Mesendoderm (in vitro differentiated cells): ENCODE measurements around the gene RRP15.
"Not testable (repeated sequence)": the region's sequence is repeated elsewhere in the genome, so short reads cannot be mapped to it uniquely, and the experiment has no call there.

Experiments used
- DNase-seq: peaks from one replicate; pipeline ENCODE4 v3.0.0; 2013
- H2AK5ac ChIP-seq: 2 replicates; pipeline ENCODE4 v1.6.1; 2013; ENCODE audit warnings: low read length, inconsistent platforms
- H2BK120ac ChIP-seq: 2 replicates; pipeline ENCODE4 v1.6.1; 2013; ENCODE audit warnings: low read depth, mild to moderate bottlenecking, low read length, moderate library complexity, mixed read lengths
- H2BK15ac ChIP-seq: replicated peaks from 2 replicates; pipeline ENCODE4 v1.6.1; 2013; ENCODE audit warnings: low read depth, mild to moderate bottlenecking, moderate library complexity
- H2BK5ac ChIP-seq: 2 replicates; pipeline ENCODE4 v1.6.1; 2013; ENCODE audit warnings: low read length, inconsistent platforms
- H3K18ac ChIP-seq: 2 replicates; pipeline ENCODE4 v1.6.1; 2013; ENCODE audit warnings: mild to moderate bottlenecking, low read length, mixed read lengths
- H3K23ac ChIP-seq: one replicate; pipeline ENCODE4 v1.6.1; 2013; ENCODE audit warnings: low read length
- H3K27ac ChIP-seq: 2 replicates; pipeline ENCODE4 v1.5.1; 2013; ENCODE audit warnings: low read depth, mild to moderate bottlenecking, inconsistent platforms, low read length, moderate library complexity
- H3K27me3 ChIP-seq: 2 replicates; pipeline ENCODE4 v1.6.1; 2013; ENCODE audit warnings: low read length, control low read depth, mild to moderate bottlenecking, inconsistent platforms; ENCODE audit not compliant: insufficient read depth, poor library complexity
- H3K36me3 ChIP-seq: 2 replicates; pipeline ENCODE4 v1.6.1; 2013; ENCODE audit warnings: low read length, inconsistent platforms; ENCODE audit not compliant: control insufficient read depth, insufficient read depth
- H3K4ac ChIP-seq: one replicate; pipeline ENCODE4 v1.6.1; 2013; ENCODE audit warnings: low read depth, mild to moderate bottlenecking, low read length, moderate library complexity
- H3K4me1 ChIP-seq: 2 replicates; pipeline ENCODE4 v1.6.1; 2013; ENCODE audit warnings: low read depth, low read length, inconsistent platforms; ENCODE audit not compliant: control insufficient read depth
- H3K4me2 ChIP-seq: 2 replicates; pipeline ENCODE4 v1.6.1; 2013; ENCODE audit warnings: low read length
- H3K4me3 ChIP-seq: 2 replicates; pipeline ENCODE4 v1.5.1; 2013; ENCODE audit warnings: mild to moderate bottlenecking, low read length
- H3K56ac ChIP-seq: one replicate; pipeline ENCODE4 v1.6.1; 2013; ENCODE audit warnings: low read length
- H3K79me1 ChIP-seq: 2 replicates; pipeline ENCODE4 v1.6.1; 2013; ENCODE audit warnings: low read length, inconsistent platforms
- H3K79me2 ChIP-seq: 2 replicates; pipeline ENCODE4 v1.6.1; 2013; ENCODE audit warnings: mild to moderate bottlenecking, low read length; ENCODE audit not compliant: control insufficient read depth, insufficient read depth
- H3K9ac ChIP-seq: 2 replicates; pipeline ENCODE4 v1.6.1; 2013; ENCODE audit warnings: low read length, inconsistent platforms
- H4K5ac ChIP-seq: one replicate; pipeline ENCODE4 v1.6.1; 2013; ENCODE audit warnings: low read length
- H4K8ac ChIP-seq: one replicate; pipeline ENCODE4 v1.6.1; 2013; ENCODE audit warnings: low read depth, mild to moderate bottlenecking, control low read depth, low read length, moderate library complexity
- WGBS: extraction: QIAGEN DNeasy Blood & Tissue Kit; methylation state at CpG from one replicate; pipeline ENCODE4 v1.1.7; 2013; ENCODE audit warnings: low lambda C conversion rate, missing lambda C conversion rate; ENCODE audit not compliant: insufficient coverage; ENCODE audit errors: extremely low coverage; 5-methylcytosine and 5-hydroxymethylcytosine counted together

The RRP15 gene

DNA sequence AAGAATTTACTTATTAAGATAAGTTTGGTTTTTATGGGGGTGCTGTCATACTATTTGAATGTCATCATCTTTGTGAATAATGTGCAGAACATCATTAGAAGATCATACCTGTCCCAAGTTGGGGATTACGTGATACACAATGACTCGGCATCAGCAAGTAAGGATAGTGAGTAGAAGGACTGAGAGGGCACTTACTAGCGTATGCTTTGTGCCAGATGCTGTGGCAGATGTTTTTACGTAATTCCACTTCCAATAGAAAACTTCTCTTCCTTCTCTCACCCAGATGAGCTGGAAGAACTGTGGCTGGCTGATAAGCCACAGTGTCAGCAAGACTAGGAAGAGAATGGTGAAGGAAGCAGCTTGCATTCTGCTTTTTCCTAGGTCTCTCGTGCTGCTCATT lies 32.0 kb downstream of the RRP15 start:
- no peak overlapping the region for H3K4me3 ChIP-seq
- H3K18ac ChIP-seq, result no peak overlapping the region
- no peak for DNase-seq
- H4K8ac ChIP-seq, result no peak overlapping the region
- no peak overlapping the region for H3K4me2 ChIP-seq
- H3K9ac ChIP-seq, result no peak overlapping the region
- no peaks in the 10 kb centered on the region for H3K27me3 ChIP-seq
- no peaks in the 10 kb centered on the region for H3K79me1 ChIP-seq
- H3K4me1 ChIP-seq, result no peaks in the 10 kb centered on the region
- H3K36me3 ChIP-seq, result no peaks in the 10 kb centered on the region
- H2BK5ac ChIP-seq, result no peak overlapping the region
- no peaks in the 10 kb centered on the region for H3K79me2 ChIP-seq
- H3K23ac ChIP-seq, result no peak overlapping the region
- no peak overlapping the region for H4K5ac ChIP-seq
- H2AK5ac ChIP-seq, result no peak overlapping the region
- no peak overlapping the region for H2BK120ac ChIP-seq
- WGBS, result no CpG with 5 or more reads among the region's 5 CpGs
- H3K27ac ChIP-seq, result no peak overlapping the region
- H3K4ac ChIP-seq, result no peak overlapping the region
- H2BK15ac ChIP-seq, result no peak overlapping the region
- no peak overlapping the region for H3K56ac ChIP-seq

- H3K79me1 ChIP-seq, H3K56ac ChIP-seq, H4K8ac ChIP-seq, H3K4me2 ChIP-seq, H3K4me3 ChIP-seq, H3K18ac ChIP-seq, H2AK5ac ChIP-seq, H3K36me3 ChIP-seq, H2BK15ac ChIP-seq, H3K4ac ChIP-seq, H3K27ac ChIP-seq, H2BK120ac ChIP-seq, H3K9ac ChIP-seq, H3K79me2 ChIP-seq, H2BK5ac ChIP-seq, H4K5ac ChIP-seq, H3K4me1 ChIP-seq, H3K23ac ChIP-seq, DNase-seq, H3K27me3 ChIP-seq: not testable (repeated sequence)
- WGBS, result no CpG with 5 or more reads among the region's 3 CpGs
Observed at GRCh38 chr1:218320182-218320581, 35.1 kb downstream of the RRP15 start.

DNA sequence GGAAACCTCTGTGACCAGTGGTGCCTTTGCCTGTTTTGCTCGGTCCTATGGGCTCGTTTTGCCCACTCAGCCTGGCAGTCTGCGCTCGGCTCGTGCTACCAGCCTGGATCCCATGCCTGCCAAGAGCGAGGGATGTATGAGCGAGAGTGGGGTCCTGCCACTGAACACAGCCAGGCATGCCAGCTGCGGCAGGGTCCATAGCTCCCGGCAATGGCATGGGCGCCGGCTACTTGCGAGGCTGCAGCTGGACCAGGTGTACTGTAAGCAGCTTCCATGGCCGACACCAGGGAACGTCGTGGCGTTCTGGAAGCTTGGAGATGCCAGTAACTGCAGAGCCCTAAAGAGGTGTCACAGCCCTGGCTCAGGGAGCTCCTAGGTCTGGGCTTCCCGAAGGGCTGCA lies 37.7 kb downstream of the RRP15 start:
- Histone ChIP-seq H2BK120ac (no peak overlapping the region), H2BK15ac (no peak overlapping the region), H4K5ac (no peak overlapping the region), H3K4ac (no peak overlapping the region), H3K36me3 (no peaks in the 10 kb centered on the region), H3K23ac (no peak overlapping the region), H3K4me2 (no peak overlapping the region), H3K27ac (no peak overlapping the region), H4K8ac (no peak overlapping the region), H3K79me1 (no peaks in the 10 kb centered on the region), H3K4me3 (no peak overlapping the region), H3K79me2 (no peaks in the 10 kb centered on the region), H3K56ac (no peak overlapping the region), H3K27me3 (no peaks in the 10 kb centered on the region), H3K4me1 (no peaks in the 10 kb centered on the region), H2BK5ac (no peak overlapping the region), H3K9ac (no peak overlapping the region), H2AK5ac (no peak overlapping the region), H3K18ac (no peak overlapping the region)
- DNase-seq, result no peak
- WGBS, result no CpG with 5 or more reads among the region's 17 CpGs

GRCh38 chr1:218323568-218324225 lies 38.6 kb downstream of the RRP15 start:
- Histone ChIP-seq H3K36me3 (no peaks in the 10 kb centered on the region), H3K4me1 (no peaks in the 10 kb centered on the region), H3K27me3 (no peaks in the 10 kb centered on the region), H2AK5ac (no peak overlapping the region), H3K56ac (no peak overlapping the region), H2BK120ac (no peak overlapping the region), H3K27ac (no peak overlapping the region), H4K5ac (no peak overlapping the region), H3K9ac (no peak overlapping the region), H3K4ac (no peak overlapping the region), H4K8ac (no peak overlapping the region), H3K23ac (no peak overlapping the region), H2BK15ac (no peak overlapping the region), H3K4me3 (no peak overlapping the region), H3K79me1 (no peaks in the 10 kb centered on the region), H3K79me2 (no peaks in the 10 kb centered on the region), H3K18ac (no peak overlapping the region), H3K4me2 (no peak overlapping the region), H2BK5ac (no peak overlapping the region)
- DNase-seq, result no peak
- no CpG with 5 or more reads among the region's 21 CpGs for WGBS

- WGBS, result no CpG with 5 or more reads among the region's 20 CpGs
- no peaks in the 10 kb centered on the region for H3K79me1 ChIP-seq
- no peak overlapping the region for H4K8ac ChIP-seq
- H2BK15ac ChIP-seq, result no peak overlapping the region
- no peak overlapping the region for H3K4me3 ChIP-seq
- H3K79me2 ChIP-seq, result no peaks in the 10 kb centered on the region
- no peaks in the 10 kb centered on the region for H3K4me1 ChIP-seq
- H2BK120ac ChIP-seq, result no peak overlapping the region
- no peak overlapping the region for H3K4ac ChIP-seq
- no peak overlapping the region for H2BK5ac ChIP-seq
- no peaks in the 10 kb centered on the region for H3K27me3 ChIP-seq
- H3K9ac ChIP-seq, result no peak overlapping the region
- no peak for DNase-seq
- H3K36me3 ChIP-seq, result no peaks in the 10 kb centered on the region
- H3K23ac ChIP-seq, result no peak overlapping the region
- H3K56ac ChIP-seq, result no peak overlapping the region
- H3K18ac ChIP-seq, result no peak overlapping the region
- H2AK5ac ChIP-seq, result no peak overlapping the region
- no peak overlapping the region for H3K4me2 ChIP-seq
- no peak overlapping the region for H3K27ac ChIP-seq
- H4K5ac ChIP-seq, result no peak overlapping the region
Observed at GRCh38 chr1:218324226-218324580, 39.1 kb downstream of the RRP15 start.

DNA sequence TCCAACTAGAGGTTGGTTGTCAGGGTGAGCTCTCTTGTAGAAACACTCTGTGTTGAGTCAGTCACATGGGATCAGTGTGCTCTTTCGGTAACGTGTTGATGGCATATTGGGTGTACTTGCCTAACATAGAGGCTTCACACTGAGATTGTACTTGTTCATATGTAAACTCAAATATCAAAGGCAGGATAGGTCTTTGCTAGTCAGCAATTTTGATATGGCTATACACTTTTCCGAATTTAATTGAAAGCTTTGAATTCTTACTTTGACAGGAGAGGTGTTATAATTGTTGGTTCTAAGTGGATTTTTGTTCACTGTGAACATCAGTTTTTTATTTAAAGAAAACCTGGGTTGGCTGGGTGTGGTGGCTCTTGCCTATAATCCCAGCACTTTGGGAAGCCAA lies 43.7 kb downstream of the RRP15 start:
- Histone ChIP-seq H3K9ac (no peak overlapping the region), H3K18ac (no peak overlapping the region), H3K4ac (no peak overlapping the region), H3K79me1 (no peaks in the 10 kb centered on the region), H3K36me3 (no peaks in the 10 kb centered on the region), H3K4me2 (no peak overlapping the region), H2BK5ac (no peak overlapping the region), H3K27ac (no peak overlapping the region), H2BK15ac (no peak overlapping the region), H3K27me3 (no peaks in the 10 kb centered on the region), H4K8ac (no peak overlapping the region), H2BK120ac (no peak overlapping the region), H3K79me2 (no peaks in the 10 kb centered on the region), H3K56ac (no peak overlapping the region), H2AK5ac (no peak overlapping the region), H3K4me1 (no peaks in the 10 kb centered on the region), H4K5ac (no peak overlapping the region), H3K4me3 (no peak overlapping the region), H3K23ac (no peak overlapping the region)
- whole genome bisulfite sequencing, result no CpG with 5 or more reads among the region's 3 CpGs
- DNase-seq, result no peak
